ENCODE data around the gene PRDX5.

PRDX5 gene

GRCh38 chr11:64367931-64368672 is 50.2 kb downstream of the PRDX5 start:
- DNase-seq: no peak

GRCh38 chr11:64368673-64369074 is 50.8 kb downstream of the PRDX5 start:
- no peak for DNase-seq

- DNase-seq: no peak
Measured at GRCh38 chr11:64369440-64370421, 51.8 kb downstream of the PRDX5 start.

- DNase-seq: no peak
Measured at GRCh38 chr11:64371201-64371600, 53.3 kb downstream of the PRDX5 start.
